GM23248 (cell line): ENCODE data around the gene LCN12. TPM values are rescaled to one million over a fixed set of nuclear protein-coding genes. Genes with fewer than 3 reads are reported as not detected.
"Not testable (repeated sequence)": the region's sequence is repeated elsewhere in the genome, so short reads cannot be mapped to it uniquely, and the experiment has no call there.

ENCODE experiments used
- DNase-seq: peaks from one replicate; pipeline ENCODE4 v3.0.0-alpha.2; 2015
- H2AFZ ChIP-seq: fragments of 200-600 bp; sonication (generic); 2 replicates; pipeline ENCODE4 v1.6.1; 2016; ENCODE audit warnings: antibody characterized with exemption
- H3F3A ChIP-seq: fragments of 200-600 bp; sonication (generic); 2 replicates; pipeline ENCODE4 v1.6.1; 2016; ENCODE audit warnings: mild to moderate bottlenecking, antibody characterized with exemption, mixed run types; ENCODE audit not compliant: insufficient read depth
- H3K27ac ChIP-seq: fragments of 200-600 bp; sonication (generic); 2 replicates; pipeline ENCODE4 v1.5.1; 2016; ENCODE audit warnings: mild to moderate bottlenecking
- H3K27me3 ChIP-seq: fragments of 200-600 bp; sonication (generic); replicated peaks from 2 replicates; pipeline ENCODE4 v1.6.1; 2016; ENCODE audit warnings: mild to moderate bottlenecking; ENCODE audit not compliant: insufficient read depth
- H3K36me3 ChIP-seq: fragments of 200-600 bp; sonication (generic); 2 replicates; pipeline ENCODE4 v1.6.1; 2016; ENCODE audit warnings: low read depth, mild to moderate bottlenecking
- H3K4me1 ChIP-seq: fragments of 200-600 bp; sonication (generic); 2 replicates; pipeline ENCODE4 v1.6.1; 2016; ENCODE audit warnings: mild to moderate bottlenecking; ENCODE audit not compliant: insufficient read depth
- H3K4me2 ChIP-seq: fragments of 200-600 bp; sonication (generic); one replicate; pipeline ENCODE4 v1.6.1; 2016; ENCODE audit warnings: mild to moderate bottlenecking; ENCODE audit not compliant: unreplicated experiment
- H3K4me3 ChIP-seq: fragments of 200-600 bp; sonication (generic); 2 replicates; pipeline ENCODE4 v1.5.1; 2016; ENCODE audit warnings: mild to moderate bottlenecking
- H3K79me2 ChIP-seq: fragments of 200-600 bp; sonication (generic); 2 replicates; pipeline ENCODE4 v1.6.1; 2016; ENCODE audit warnings: mild to moderate bottlenecking; ENCODE audit not compliant: insufficient read depth
- H3K9ac ChIP-seq: fragments of 200-600 bp; sonication (generic); 2 replicates; pipeline ENCODE4 v1.6.1; 2016; ENCODE audit warnings: mild to moderate bottlenecking
- H3K9me2 ChIP-seq: fragments of 200-600 bp; sonication (generic); 2 replicates; pipeline ENCODE4 v1.6.1; 2016; ENCODE audit warnings: mixed run types, mild to moderate bottlenecking, moderate library complexity; ENCODE audit not compliant: insufficient read depth
- H3K9me3 ChIP-seq: fragments of 200-600 bp; sonication (generic); one replicate; pipeline ENCODE4 v1.6.1; 2017; ENCODE audit warnings: low read depth
- H4K20me1 ChIP-seq: fragments of 200-600 bp; sonication (generic); 2 replicates; pipeline ENCODE4 v1.6.0; 2016; ENCODE audit not compliant: insufficient read depth
- EZH2 ChIP-seq: fragments of 200-600 bp; sonication (generic); IDR thresholded peaks from 2 replicates; pipeline ENCODE4 v1.6.1; 2018; ENCODE audit warnings: antibody characterized with exemption, mild to moderate bottlenecking; ENCODE audit not compliant: insufficient read depth, poor library complexity, severe bottlenecking
- EZH2phosphoT487 ChIP-seq: fragments of 200-600 bp; sonication (generic); IDR thresholded peaks from 2 replicates; pipeline ENCODE4 v1.6.1; 2018; ENCODE audit warnings: antibody characterized with exemption, moderate library complexity, mild to moderate bottlenecking, low read depth; ENCODE audit not compliant: insufficient read depth
- WGBS, 2 experiments: methylation state at CpG; one replicate each; pipeline ENCODE4 v1.1.6; 2015 to 2017; ENCODE audit warnings: low lambda C conversion rate in 2 of 2, low coverage in 1 of 2; ENCODE audit errors: missing lambda C conversion rate in 2 of 2; 5-methylcytosine and 5-hydroxymethylcytosine counted together
- in situ Hi-C: fragments of 300-500 bp; cut with MboI; formaldehyde crosslinking; loops from 2 replicates; pipeline ENCODE4 v1.15.0; 2020
- polyA plus RNA-seq: library from polyadenylated mRNA; unstranded; fragments of >200 nt; fragmentation: Nextera tagmentation; extraction: Ambion mirVana; gene quantifications from 2 replicates; pipeline ENCODE4 v1.2.1, GENCODE V29; 2016
- total RNA-seq: library from RNA; depleted of rRNA; stranded (reverse); fragments of >200 nt; shearing (Covaris generic); gene quantifications from 2 replicates; pipeline ENCODE4 v1.2.3, GENCODE V29; 2014; rRNA removed

The LCN12 gene
- total and polyA plus RNA-seq, 2 experiments from 2014 or later = not detected

- Histone ChIP-seq H3K4me1 (peaks cover 11% of the 10 kb centered on the region), H2AFZ (no peak overlapping the region), H3K9me3 (no peaks in the 10 kb centered on the region), H3K4me3 (no peak overlapping the region), H3K79me2 (no peaks in the 10 kb centered on the region), H3K36me3 (no peaks in the 10 kb centered on the region), H3K27ac (no peak overlapping the region), H4K20me1 (no peaks in the 10 kb centered on the region), H3K27me3 (no peaks in the 10 kb centered on the region), H3K9ac (no peak overlapping the region), H3K4me2 (no peak overlapping the region), H3K9me2 (no peaks in the 10 kb centered on the region), H3F3A (peaks cover 10% of the 10 kb centered on the region; the same call in 1 of the 2 replicates)
- DNase-seq = no peak
- in situ Hi-C loops = no loop called here
- TF ChIP-seq EZH2phosphoT487 (no peak), EZH2 (no peak)
- 64 to 66% methylated on average over 20 of the region's 20 CpGs for WGBS, 2 experiments
These were observed 50.0 kb downstream of the LCN12 start for GRCh38 chr9:137001857-137002645.

DNA sequence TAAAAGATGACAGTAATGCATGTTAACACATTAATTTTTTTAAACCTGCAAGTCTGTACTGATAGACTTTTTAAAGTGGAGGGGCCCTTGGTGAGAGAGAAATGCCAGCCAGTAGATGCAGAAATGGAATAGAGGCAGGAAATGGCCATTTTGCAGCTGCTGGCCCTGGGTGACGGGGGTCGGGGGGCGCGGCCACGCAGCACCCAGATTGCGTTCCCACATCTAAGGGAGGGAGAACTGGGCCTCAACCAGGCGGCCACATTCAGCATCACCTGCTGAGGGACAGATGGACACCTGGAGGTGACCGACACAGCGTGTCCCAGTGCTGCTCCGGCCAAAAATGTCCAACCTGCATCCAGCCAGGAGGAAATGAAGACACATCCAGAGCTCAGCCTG is 50.6 kb downstream of the LCN12 start:
- Histone ChIP-seq H3K27me3 (no peaks in the 10 kb centered on the region), H3K36me3 (no peaks in the 10 kb centered on the region), H3K4me3 (no peak overlapping the region), H3K9ac (no peak overlapping the region), H3K4me2 (no peak overlapping the region), H3K9me2 (no peaks in the 10 kb centered on the region), H4K20me1 (no peaks in the 10 kb centered on the region), H3K9me3 (no peaks in the 10 kb centered on the region), H3K4me1 (peaks cover 11% of the 10 kb centered on the region), H3F3A (peaks cover 10% of the 10 kb centered on the region; the same call in 1 of the 2 replicates), H3K27ac (no peak overlapping the region), H3K79me2 (no peaks in the 10 kb centered on the region), H2AFZ (no peak overlapping the region)
- 82 to 86% methylated on average over 10 of the region's 10 CpGs for WGBS, 2 experiments
- TF ChIP-seq EZH2phosphoT487 (no peak), EZH2 (no peak)
- DNase-seq = no peak
- in situ Hi-C loops = no loop called here

GRCh38 chr9:137004285-137004684 is 52.2 kb downstream of the LCN12 start:
- H3K4me2 ChIP-seq, H3K4me3 ChIP-seq, H3K9me2 ChIP-seq, H3F3A ChIP-seq, H3K9me3 ChIP-seq, H3K27ac ChIP-seq, H2AFZ ChIP-seq, in situ Hi-C loops, H3K79me2 ChIP-seq, H3K36me3 ChIP-seq, H4K20me1 ChIP-seq, H3K9ac ChIP-seq, H3K27me3 ChIP-seq, DNase-seq: not testable (repeated sequence)
- H3K4me1 ChIP-seq = peaks cover 11% of the 10 kb centered on the region
- 33 to 36% methylated on average over 17 of the region's 17 CpGs for WGBS, 2 experiments

Other genes with a start within 250 kb of the LCN12 start
Only the 30 nearest of the 33 such genes appear.
- not detected in 2 replicates for gene LCN10, start 209.3 kb upstream of the LCN12 start, total RNA-seq
- not detected in 2 replicates for gene LCN10, start 209.3 kb upstream of the LCN12 start, polyA plus RNA-seq
- gene LCN6, start 203.7 kb upstream of the LCN12 start, total RNA-seq = not detected in 2 replicates
- gene LCN6, start 203.7 kb upstream of the LCN12 start, polyA plus RNA-seq = not detected in 2 replicates
- not detected in 2 replicates for gene LCN8, start 194.0 kb upstream of the LCN12 start, total RNA-seq
- not detected in 2 replicates for gene LCN8, start 194.0 kb upstream of the LCN12 start, polyA plus RNA-seq
- gene LCN15, start 187.8 kb upstream of the LCN12 start, total RNA-seq = not detected in 2 replicates
- not detected in 2 replicates for gene LCN15, start 187.8 kb upstream of the LCN12 start, polyA plus RNA-seq
- gene TMEM141, start 160.9 kb upstream of the LCN12 start, total RNA-seq = 51.3 and 51.7 TPM in 2 replicates
- gene TMEM141, start 160.9 kb upstream of the LCN12 start, polyA plus RNA-seq = 59.4 and 61.8 TPM in 2 replicates
- gene CCDC183, start 155.9 kb upstream of the LCN12 start, total RNA-seq = 0.76 TPM in 1 of 2 replicates, not detected in the other
- 0.39 and 1.5 TPM in 2 replicates for gene CCDC183, start 155.9 kb upstream of the LCN12 start, polyA plus RNA-seq
- 74.4 and 81.1 TPM in 2 replicates for gene RABL6, start 144.3 kb upstream of the LCN12 start, total RNA-seq
- 21.6 and 22.0 TPM in 2 replicates for gene RABL6, start 144.3 kb upstream of the LCN12 start, polyA plus RNA-seq
- 0.89 and 1.4 TPM in 2 replicates for gene AJM1, start 109.8 kb upstream of the LCN12 start, total RNA-seq
- gene AJM1, start 109.8 kb upstream of the LCN12 start, polyA plus RNA-seq = 1.1 and 1.4 TPM in 2 replicates
- 71.1 and 84.6 TPM in 2 replicates for gene PHPT1, start 102.9 kb upstream of the LCN12 start, total RNA-seq
- gene PHPT1, start 102.9 kb upstream of the LCN12 start, polyA plus RNA-seq = 295 and 302 TPM in 2 replicates
- gene MAMDC4, start 99.9 kb upstream of the LCN12 start, total RNA-seq = 1.1 and 2.3 TPM in 2 replicates
- gene MAMDC4, start 99.9 kb upstream of the LCN12 start, polyA plus RNA-seq = 0.35 and 0.43 TPM in 2 replicates
- 299 and 305 TPM in 2 replicates for gene EDF1, start 86.0 kb upstream of the LCN12 start, total RNA-seq
- 567 and 586 TPM in 2 replicates for gene EDF1, start 86.0 kb upstream of the LCN12 start, polyA plus RNA-seq
- 8.1 and 11.5 TPM in 2 replicates for gene TRAF2, start 65.8 kb upstream of the LCN12 start, total RNA-seq
- gene TRAF2, start 65.8 kb upstream of the LCN12 start, polyA plus RNA-seq = 14.3 and 15.0 TPM in 2 replicates
- 234 and 259 TPM in 2 replicates for gene FBXW5, start 7.5 kb upstream of the LCN12 start, total RNA-seq
- 110 and 113 TPM in 2 replicates for gene FBXW5, start 7.5 kb upstream of the LCN12 start, polyA plus RNA-seq
- gene C8G, start 7.0 kb upstream of the LCN12 start, total RNA-seq = not detected in 2 replicates
- 0.49 TPM in 1 of 2 replicates, not detected in the other for gene C8G, start 7.0 kb upstream of the LCN12 start, polyA plus RNA-seq
- gene PTGDS, start 25.2 kb downstream of the LCN12 start, total RNA-seq = not detected in 2 replicates
- gene PTGDS, start 25.2 kb downstream of the LCN12 start, polyA plus RNA-seq = 0.24 and 0.25 TPM in 2 replicates
- gene LCNL1, start 30.7 kb downstream of the LCN12 start, total RNA-seq = not detected in 2 replicates
- not detected in 2 replicates for gene LCNL1, start 30.7 kb downstream of the LCN12 start, polyA plus RNA-seq
- 38.7 and 52.2 TPM in 2 replicates for gene PAXX, start 40.1 kb downstream of the LCN12 start, total RNA-seq
- gene PAXX, start 40.1 kb downstream of the LCN12 start, polyA plus RNA-seq = 49.3 and 54.5 TPM in 2 replicates
- gene CLIC3, start 44.3 kb downstream of the LCN12 start, total RNA-seq = 33.3 and 37.7 TPM in 2 replicates
- 98.9 and 107 TPM in 2 replicates for gene CLIC3, start 44.3 kb downstream of the LCN12 start, polyA plus RNA-seq
- 33.2 and 49.4 TPM in 2 replicates for gene ABCA2, start 76.0 kb downstream of the LCN12 start, total RNA-seq
- gene ABCA2, start 76.0 kb downstream of the LCN12 start, polyA plus RNA-seq = 20.5 and 21.1 TPM in 2 replicates
- not detected in 2 replicates for gene FUT7, start 79.8 kb downstream of the LCN12 start, total RNA-seq
- gene FUT7, start 79.8 kb downstream of the LCN12 start, polyA plus RNA-seq = not detected in 2 replicates
- gene NPDC1, start 93.9 kb downstream of the LCN12 start, total RNA-seq = 41.9 and 43.1 TPM in 2 replicates
- 121 and 122 TPM in 2 replicates for gene NPDC1, start 93.9 kb downstream of the LCN12 start, polyA plus RNA-seq
- not detected in 2 replicates for gene ENTPD2, start 101.8 kb downstream of the LCN12 start, total RNA-seq
- gene ENTPD2, start 101.8 kb downstream of the LCN12 start, polyA plus RNA-seq = not detected in 2 replicates
- gene SAPCD2, start 118.3 kb downstream of the LCN12 start, total RNA-seq = 5.4 TPM in 2 replicates
- 0.86 and 0.88 TPM in 2 replicates for gene SAPCD2, start 118.3 kb downstream of the LCN12 start, polyA plus RNA-seq
- gene UAP1L1, start 125.2 kb downstream of the LCN12 start, total RNA-seq = 5.2 and 5.7 TPM in 2 replicates
- gene UAP1L1, start 125.2 kb downstream of the LCN12 start, polyA plus RNA-seq = 4.3 and 4.5 TPM in 2 replicates
- gene MAN1B1, start 134.7 kb downstream of the LCN12 start, total RNA-seq = 131 and 136 TPM in 2 replicates
- gene MAN1B1, start 134.7 kb downstream of the LCN12 start, polyA plus RNA-seq = 101 and 104 TPM in 2 replicates
- gene DPP7, start 162.5 kb downstream of the LCN12 start, total RNA-seq = 134 and 142 TPM in 2 replicates
- 145 and 148 TPM in 2 replicates for gene DPP7, start 162.5 kb downstream of the LCN12 start, polyA plus RNA-seq
- 0.76 TPM in 1 of 2 replicates, not detected in the other for gene GRIN1, start 186.9 kb downstream of the LCN12 start, total RNA-seq
- 0.15 TPM in 1 of 2 replicates, not detected in the other for gene GRIN1, start 186.9 kb downstream of the LCN12 start, polyA plus RNA-seq
- not detected in 2 replicates for gene LRRC26, start 217.8 kb downstream of the LCN12 start, total RNA-seq
- not detected in 2 replicates for gene LRRC26, start 217.8 kb downstream of the LCN12 start, polyA plus RNA-seq
- gene TMEM210, start 219.8 kb downstream of the LCN12 start, total RNA-seq = not detected in 2 replicates
- not detected in 2 replicates for gene TMEM210, start 219.8 kb downstream of the LCN12 start, polyA plus RNA-seq
- 24.0 and 28.8 TPM in 2 replicates for gene ANAPC2, start 236.3 kb downstream of the LCN12 start, total RNA-seq
- 12.0 and 13.6 TPM in 2 replicates for gene ANAPC2, start 236.3 kb downstream of the LCN12 start, polyA plus RNA-seq